GM06990 (cell line): Measurements from ENCODE around the gene GPHN.

Source experiments
- DNase-seq: peaks from one replicate; pipeline ENCODE4 v3.0.0-alpha.2; 2011; ENCODE audit not compliant: insufficient read length; ENCODE audit errors: extremely low read depth
- H3K27me3 ChIP-seq: replicated peaks from 2 replicates; pipeline ENCODE4 v1.6.0; 2011; ENCODE audit warnings: low read length; ENCODE audit not compliant: control insufficient read depth, insufficient read depth
- H3K36me3 ChIP-seq: 2 replicates; pipeline ENCODE4 v1.5.1; 2011; ENCODE audit warnings: low read length; ENCODE audit not compliant: control insufficient read depth, insufficient read depth
- H3K4me3 ChIP-seq: replicated peaks from 2 replicates; pipeline ENCODE4 v1.5.1; 2011; ENCODE audit warnings: low read depth, mild to moderate bottlenecking, control low read depth, low read length
- TF ChIP-seq, protein P1 (sequence below): IDR thresholded peaks from 2 replicates; pipeline ENCODE4 v1.5.1; 2011; ENCODE audit warnings: low read length, control low read depth, mild to moderate bottlenecking, inconsistent platforms; ENCODE audit not compliant: insufficient read depth, poor library complexity, severe bottlenecking

Gene GPHN

DNA sequence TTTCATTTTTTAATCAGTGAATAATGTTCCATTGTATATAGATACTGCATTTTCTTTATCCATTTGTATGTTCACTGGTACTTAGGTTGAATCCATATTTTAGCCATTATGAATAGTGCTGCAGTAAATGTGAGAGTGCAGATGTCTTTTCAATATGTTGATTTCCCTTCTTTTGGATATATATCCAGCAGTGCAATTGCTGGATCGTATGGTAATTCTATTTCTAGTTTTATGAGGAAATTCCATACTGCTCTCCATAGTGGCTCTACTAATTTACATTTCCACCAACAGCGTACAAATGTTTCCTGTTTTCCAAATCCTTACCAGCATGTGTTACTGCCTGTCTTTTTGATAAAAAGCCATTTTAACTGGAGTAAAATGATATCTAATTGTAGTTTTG, 392.8 kb downstream of the GPHN start:
- no peaks in the 10 kb centered on the region for H3K27me3 ChIP-seq
- DNase-seq, result no peak
- TF ChIP-seq, protein P1, sequence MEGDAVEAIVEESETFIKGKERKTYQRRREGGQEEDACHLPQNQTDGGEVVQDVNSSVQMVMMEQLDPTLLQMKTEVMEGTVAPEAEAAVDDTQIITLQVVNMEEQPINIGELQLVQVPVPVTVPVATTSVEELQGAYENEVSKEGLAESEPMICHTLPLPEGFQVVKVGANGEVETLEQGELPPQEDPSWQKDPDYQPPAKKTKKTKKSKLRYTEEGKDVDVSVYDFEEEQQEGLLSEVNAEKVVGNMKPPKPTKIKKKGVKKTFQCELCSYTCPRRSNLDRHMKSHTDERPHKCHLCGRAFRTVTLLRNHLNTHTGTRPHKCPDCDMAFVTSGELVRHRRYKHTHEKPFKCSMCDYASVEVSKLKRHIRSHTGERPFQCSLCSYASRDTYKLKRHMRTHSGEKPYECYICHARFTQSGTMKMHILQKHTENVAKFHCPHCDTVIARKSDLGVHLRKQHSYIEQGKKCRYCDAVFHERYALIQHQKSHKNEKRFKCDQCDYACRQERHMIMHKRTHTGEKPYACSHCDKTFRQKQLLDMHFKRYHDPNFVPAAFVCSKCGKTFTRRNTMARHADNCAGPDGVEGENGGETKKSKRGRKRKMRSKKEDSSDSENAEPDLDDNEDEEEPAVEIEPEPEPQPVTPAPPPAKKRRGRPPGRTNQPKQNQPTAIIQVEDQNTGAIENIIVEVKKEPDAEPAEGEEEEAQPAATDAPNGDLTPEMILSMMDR, result no peak
- no peak overlapping the region for H3K4me3 ChIP-seq
- H3K36me3 ChIP-seq, result no peaks in the 10 kb centered on the region

DNA sequence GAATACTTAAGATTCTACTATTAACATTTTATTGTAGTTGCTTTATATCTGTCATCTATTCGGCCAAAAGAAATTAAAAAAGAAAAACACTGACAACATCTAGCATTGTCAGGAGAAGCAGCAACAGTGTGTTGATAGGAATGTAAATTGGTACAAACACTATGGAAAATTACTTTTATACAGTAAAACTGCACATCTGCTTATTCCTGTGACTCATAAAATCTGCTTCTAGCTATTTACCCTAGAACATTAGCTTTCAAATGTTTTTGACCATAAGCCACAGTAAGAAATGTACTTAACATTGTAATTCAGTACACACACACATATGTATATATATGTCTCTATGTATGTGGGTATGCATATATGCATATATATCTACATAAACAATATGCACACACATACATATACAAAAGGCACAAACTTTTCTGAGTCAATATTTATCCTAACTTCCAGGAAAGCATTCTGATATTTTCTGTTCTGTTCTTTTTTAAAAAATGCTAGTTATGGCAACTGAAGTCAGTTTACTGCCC, 402.4 kb downstream of the GPHN start:
- TF ChIP-seq, protein P1, result no peak
- Histone ChIP-seq H3K27me3 (no peaks in the 10 kb centered on the region), H3K4me3 (no peak overlapping the region), H3K36me3 (no peaks in the 10 kb centered on the region)
- DNase-seq, result no peak

- H3K27me3 ChIP-seq, result no peaks in the 10 kb centered on the region
- DNase-seq, result no peak
- H3K36me3 ChIP-seq, result no peaks in the 10 kb centered on the region
- H3K4me3 ChIP-seq, result no peak overlapping the region
- TF ChIP-seq, protein P1, result no peak
Observed at GRCh38 chr14:66916421-66916820, 408.5 kb downstream of the GPHN start.

DNA sequence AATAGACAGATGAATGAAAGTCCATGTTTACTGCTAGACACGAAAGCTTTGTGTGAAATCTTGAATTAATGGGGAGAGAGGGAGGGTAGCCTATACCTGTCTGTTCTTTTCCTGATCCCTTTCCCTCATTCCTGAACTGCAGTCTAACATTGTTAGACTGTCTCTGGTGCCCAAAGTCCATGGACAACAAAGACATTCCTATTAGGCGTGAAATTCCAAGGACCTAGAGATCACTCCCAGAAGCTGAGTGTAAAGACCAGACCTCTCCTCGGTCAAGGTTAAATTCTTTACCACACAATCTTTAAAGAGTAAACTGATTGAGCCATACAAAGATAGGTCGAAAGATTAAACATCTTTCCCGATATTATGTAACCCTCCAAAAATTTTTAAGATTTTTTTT, 410.6 kb downstream of the GPHN start:
- Histone ChIP-seq H3K4me3 (no peak overlapping the region), H3K36me3 (no peaks in the 10 kb centered on the region), H3K27me3 (no peaks in the 10 kb centered on the region)
- no peak for DNase-seq
- TF ChIP-seq, protein P1, result no peak

DNA sequence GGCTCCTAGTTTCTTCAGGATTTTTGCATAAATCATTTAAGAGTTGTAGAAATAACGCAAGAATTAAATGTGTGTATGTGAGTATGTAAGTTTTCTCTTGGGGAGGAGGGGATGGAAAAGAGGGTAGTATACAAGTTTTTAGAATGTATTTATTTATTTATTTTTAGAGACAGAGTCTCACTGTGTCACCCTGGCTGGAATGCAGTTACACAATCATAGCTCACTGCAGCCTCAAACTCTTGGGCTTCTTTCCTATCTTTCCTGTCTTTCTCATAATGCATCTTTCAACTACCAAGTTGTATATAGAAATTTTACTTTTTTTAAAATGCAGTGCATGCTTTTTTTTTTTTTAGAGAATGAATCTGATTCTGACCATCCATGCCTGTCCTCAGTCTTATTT, 412.2 kb downstream of the GPHN start:
- TF ChIP-seq, protein P1, result no peak
- Histone ChIP-seq H3K27me3 (no peaks in the 10 kb centered on the region), H3K36me3 (no peaks in the 10 kb centered on the region), H3K4me3 (no peak overlapping the region)
- DNase-seq, result no peak

GRCh38 chr14:66923251-66923650, 415.3 kb downstream of the GPHN start:
- Histone ChIP-seq H3K36me3 (no peaks in the 10 kb centered on the region), H3K4me3 (no peak overlapping the region), H3K27me3 (no peaks in the 10 kb centered on the region)
- DNase-seq, result no peak
- TF ChIP-seq, protein P1, result no peak
